Islet precursor cell (in vitro differentiated cells): Measurements from ENCODE around the gene THADA.

ENCODE experiments used
- DNase-seq: peaks from one replicate; pipeline ENCODE4 v3.0.0-alpha.2; 2018

Gene THADA

DNA sequence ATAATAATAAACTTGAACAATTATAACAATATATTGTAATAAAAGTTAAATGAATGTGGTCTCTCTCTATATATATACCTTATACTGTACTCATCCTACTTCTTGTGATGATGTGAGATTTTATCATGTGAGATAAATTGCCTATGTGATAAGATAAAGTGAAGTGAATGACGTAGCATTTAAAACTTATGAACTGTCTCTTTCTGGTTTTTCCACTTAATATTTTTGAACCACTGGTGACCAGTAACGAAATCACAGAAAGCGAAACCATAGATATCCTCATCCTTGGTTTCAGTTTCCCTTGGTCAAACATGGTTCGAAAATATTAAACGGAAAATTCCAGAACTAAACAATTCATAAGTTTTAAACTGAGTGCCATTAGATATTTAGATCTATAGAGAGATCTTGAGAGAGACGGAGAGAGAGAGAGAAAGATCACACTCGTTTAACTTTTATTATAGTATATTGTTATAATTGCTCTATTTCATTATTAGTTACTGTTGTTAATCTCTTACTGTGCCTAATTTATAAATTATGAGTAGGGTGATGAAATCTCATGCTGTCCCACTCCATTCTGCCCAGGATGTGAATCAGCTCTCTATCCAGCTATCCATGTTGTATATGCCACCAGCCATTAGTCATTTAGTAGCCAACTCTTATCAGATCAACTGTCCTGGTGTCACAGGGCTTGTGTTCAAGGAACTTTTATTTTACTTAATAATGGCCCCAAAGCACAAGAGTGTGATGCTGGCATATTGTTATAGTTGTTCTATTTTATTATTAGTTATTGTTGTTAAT, 156.8 kb downstream of the THADA start:
- DNase-seq, result no peak

DNA sequence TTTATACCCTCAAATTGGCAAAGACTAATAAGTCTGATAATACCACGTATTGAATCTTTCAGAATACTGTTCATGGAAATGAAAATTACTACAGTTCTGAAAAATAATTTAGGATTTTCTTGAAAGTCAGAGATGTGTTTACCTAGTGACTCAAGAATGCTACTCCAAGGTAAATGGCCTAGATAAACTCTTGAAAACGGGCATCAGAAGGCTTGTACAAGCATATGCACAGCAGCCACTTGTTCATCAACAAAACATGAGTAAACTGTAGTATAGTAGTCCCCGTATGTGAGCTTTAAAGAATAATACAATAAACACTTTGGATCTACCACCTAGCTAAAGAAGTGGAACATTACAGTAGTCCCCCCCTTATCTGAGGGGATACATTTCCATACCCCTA, 157.5 kb downstream of the THADA start:
- no peak for DNase-seq

DNA sequence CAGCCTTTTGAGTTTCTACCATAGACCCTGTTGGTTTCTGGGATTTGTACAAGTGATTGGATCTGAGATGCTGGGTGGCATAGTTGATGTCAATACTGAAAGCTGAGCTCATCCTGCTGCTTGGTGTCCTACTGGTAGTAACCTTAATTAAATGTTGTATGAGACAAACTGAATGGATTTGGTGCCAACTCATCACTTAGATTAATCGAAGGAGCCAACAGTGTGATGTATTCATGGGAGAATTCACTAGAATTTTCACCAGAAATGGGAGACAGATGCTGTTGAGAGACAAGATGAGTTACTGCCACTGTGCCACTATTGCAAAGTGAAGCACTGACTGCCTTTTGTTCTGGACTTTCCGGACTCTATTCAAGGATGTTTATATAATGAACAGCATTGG, 158.5 kb downstream of the THADA start:
- DNase-seq, result no peak

DNA sequence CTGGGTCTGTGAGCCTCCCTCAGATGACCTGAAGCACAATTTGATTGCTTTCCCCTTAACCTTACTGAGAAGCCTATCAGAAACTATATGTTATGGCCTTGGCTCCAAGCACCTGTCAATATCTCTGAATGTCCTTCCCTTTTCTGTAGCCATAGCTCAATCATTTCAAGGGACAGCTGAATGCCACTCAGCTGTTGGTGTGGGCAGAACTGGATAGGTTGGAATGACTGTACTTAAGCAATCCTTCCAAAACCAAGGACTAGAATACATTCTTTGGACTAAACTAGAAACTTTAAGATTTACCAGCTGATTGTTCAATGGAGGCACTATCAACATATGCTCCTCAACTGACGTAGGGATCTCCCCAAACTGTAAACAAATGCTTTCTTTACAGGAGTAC, 159.4 kb downstream of the THADA start:
- DNase-seq, result no peak

GRCh38 chr2:43435746-43436145, 160.1 kb downstream of the THADA start:
- DNase-seq, result no peak

DNA sequence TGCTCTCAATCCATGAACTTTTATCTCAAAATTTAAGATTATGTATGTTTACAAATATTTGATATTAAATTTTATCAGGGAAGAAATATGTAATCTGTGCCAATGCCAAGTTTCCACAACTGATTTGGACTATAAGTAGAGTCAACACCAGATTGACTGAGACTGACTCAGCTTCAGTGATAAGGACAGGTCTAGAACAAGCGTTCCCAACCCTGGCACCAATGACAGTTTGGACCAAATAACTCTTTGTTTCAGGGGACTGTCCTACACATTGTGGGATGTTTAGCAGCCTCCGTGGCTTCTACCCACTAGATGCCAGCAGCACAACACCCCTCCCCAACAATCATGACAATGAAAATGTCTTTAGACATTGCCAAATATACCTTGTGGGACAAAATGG, 165.3 kb downstream of the THADA start:
- no peak for DNase-seq

GRCh38 chr2:43429369-43429768, 166.5 kb downstream of the THADA start:
- no peak for DNase-seq

DNA sequence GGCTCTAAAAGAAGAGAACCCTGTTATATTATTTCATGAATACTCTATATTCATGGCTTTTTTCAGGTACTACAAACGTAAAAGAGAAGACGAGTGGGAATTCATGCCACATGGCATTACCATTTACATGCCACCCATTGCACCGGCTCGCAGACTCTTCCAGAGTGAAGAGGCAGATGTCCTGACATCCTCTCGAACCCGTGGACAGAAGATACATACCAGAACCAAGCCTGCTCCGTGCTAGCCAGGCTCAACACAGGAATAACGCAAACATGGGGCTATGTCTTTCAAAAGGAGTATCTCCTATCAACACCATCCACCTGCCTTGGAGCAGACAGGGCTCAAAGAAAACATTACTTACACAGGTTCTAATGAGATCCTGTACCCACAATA, 168.8 kb downstream of the THADA start:
- DNase-seq, result no peak

DNA sequence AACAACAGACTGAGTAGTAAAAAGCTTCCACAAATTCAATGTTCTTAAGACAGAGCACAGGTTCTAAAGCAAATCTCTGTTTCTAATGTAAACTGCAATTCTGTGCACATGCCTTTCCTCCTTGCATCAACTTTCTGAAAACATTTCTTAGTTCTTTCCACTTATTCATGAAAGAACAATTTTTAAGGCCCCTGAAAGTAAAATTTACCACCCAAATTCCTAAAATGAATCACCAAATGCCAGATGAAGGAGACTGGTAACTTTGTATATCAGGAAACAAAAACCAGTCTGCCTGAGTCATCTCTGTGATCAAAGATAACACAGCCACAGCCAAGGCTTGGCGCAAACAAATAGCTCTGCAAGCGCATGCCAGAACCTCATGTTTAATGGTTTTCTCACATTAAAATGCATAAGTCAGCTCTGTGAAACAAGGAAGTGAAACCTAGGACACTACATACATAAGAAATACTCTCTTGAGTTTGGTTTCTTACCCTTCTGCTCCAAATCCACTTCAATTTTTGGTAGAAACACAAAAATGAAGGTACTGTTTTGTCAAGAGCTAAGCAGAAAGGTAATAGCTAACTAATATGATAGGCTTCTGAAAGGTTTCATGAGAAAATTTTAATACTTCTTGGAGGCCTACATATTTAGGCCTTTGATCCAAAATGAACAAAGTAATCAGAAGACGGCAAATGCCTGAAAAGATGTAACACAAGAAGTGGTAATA, 169.4 kb downstream of the THADA start:
- peak; percentile 89 for DNase-seq

DNA sequence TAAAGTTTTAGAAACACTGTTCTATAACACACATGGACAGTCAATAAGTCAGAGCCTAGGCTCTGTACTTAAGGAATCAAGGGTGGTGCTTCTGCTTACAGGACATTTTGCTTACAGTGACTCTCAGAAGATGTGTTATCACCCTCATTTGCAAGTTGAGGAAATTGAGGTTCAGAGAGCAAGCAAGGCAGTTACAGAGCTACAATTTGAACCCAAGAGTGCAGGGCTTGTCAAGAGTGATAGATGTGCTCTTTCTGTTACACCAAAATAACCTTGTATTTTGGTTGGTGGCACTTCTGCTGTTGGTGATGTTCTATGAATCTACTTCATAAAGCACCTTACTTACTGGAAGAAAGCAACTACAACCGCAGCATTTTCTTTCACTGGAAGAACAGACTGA, 170.2 kb downstream of the THADA start:
- no peak for DNase-seq

DNA sequence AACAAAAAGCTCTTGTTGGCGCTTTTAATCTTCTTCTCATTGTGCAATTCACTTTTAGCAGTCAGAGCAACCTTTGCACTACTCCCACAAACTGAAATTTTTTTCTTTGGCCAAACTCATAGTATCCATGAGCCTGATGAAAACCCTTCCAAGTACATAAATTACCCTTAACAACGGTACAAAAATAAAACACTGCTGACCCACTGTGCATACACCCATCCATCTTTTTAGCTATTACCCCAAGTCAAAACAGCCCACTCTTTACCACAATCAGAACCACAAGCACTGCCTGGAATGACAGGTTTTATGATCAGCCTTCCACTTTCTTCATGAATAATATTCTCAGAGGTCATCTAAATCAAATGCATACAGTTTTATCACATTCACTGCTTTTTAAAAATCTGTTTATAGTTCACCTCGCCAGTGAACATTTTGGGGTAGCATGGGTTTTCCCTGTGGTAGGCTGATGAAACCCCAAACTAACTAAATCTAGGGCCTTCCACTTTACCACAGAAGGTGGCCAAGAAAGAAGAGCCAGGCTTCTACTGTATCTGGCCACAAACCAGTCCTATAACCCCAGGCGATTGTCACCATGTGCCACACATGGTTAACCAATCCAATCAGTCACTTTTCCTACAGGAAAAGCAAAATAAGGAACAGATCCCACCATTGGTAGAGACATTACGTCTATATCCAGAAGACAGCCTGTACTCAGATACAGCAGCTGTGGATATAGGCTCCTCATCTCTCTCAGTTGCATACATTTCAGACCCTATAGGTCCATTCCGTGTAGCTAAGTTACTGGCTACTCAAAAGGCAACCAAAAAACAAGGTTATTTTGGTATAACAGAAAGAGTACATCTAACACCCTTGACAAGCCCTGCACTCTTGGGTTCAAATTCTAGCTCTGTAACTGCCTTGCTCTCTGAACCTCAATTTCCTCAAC, 171.3 kb downstream of the THADA start:
- DNase-seq, result no peak

DNA sequence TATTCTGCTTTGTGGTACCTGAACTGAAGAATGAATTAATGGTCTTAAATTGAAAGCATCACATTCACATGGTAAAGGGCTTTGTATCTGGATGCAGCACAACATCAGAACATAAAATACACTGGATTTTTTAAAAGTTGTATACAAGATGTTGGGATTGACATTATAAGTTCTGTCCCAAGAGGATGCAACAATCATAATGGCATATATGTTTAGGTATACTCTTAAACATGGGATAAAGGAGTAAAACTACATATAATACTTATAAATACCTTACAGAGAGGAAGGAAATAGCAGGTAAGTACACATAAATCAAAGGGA, 171.9 kb downstream of the THADA start:
- no peak for DNase-seq

GRCh38 chr2:43421194-43421593, 174.6 kb downstream of the THADA start:
- DNase-seq, result no peak

- no peak for DNase-seq
Measured at GRCh38 chr2:43420389-43420801, 175.4 kb downstream of the THADA start.

DNA sequence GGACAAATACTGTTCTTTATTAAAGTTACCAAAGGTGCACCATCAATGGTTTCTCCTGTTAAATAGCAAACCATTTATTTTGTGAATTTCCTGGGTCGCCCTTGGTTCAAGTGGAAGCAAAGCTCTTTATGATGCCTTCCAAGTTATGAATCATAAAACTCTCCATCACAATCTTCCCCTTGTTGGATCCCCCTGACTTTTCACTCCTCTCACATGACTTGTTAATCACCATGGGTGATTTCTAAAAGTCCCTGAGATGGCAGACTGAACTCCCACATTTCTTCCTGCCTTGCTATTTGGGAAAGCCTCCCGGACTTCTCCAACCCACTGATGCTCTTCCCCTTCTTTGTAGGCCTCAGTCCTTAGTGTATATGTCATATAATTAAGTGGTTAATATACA, 176.0 kb downstream of the THADA start:
- DNase-seq, result no peak

DNA sequence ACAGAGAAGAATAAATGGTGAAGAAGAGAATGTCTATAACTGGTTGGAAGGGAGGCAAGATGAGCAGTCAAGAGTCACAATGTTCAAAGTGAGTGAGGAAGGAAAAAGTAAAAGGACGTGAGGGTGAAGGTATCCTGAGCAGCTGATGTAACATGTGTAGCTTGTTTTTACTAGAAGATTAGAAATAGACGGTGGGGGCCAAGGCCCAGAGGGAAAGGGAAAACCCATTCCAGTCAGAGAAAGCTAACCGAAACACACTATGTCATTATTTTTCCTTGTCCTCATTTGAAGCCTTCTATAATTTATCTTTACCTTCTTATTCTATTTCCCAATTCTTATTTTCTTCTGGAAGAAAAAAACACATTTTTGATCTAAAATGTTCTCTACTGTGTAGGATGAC, 176.6 kb downstream of the THADA start:
- DNase-seq, result no peak

DNA sequence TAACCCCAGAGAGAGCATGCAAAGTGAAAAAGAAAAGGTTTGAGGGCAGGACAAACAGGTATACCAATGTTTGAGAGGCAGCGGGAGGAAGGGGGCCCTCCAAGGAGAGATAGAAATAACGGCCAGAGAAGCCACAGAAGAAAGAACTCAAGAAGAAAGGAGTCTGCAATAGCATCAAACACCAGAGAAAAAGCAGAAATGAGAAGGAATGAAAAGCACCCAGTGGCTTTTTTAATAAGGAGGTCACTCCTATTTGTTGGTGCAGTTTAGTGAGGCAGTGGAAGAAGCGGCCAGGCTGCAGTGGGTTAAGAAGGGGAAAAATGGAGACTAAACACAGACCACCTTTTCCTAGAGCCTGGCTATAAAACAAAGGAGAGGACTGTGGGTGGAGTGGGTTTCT, 177.2 kb downstream of the THADA start:
- no peak for DNase-seq

- no peak for DNase-seq
Measured at GRCh38 chr2:43417300-43417699, 178.5 kb downstream of the THADA start.

GRCh38 chr2:43415592-43415991, 180.2 kb downstream of the THADA start:
- DNase-seq, result no peak

DNA sequence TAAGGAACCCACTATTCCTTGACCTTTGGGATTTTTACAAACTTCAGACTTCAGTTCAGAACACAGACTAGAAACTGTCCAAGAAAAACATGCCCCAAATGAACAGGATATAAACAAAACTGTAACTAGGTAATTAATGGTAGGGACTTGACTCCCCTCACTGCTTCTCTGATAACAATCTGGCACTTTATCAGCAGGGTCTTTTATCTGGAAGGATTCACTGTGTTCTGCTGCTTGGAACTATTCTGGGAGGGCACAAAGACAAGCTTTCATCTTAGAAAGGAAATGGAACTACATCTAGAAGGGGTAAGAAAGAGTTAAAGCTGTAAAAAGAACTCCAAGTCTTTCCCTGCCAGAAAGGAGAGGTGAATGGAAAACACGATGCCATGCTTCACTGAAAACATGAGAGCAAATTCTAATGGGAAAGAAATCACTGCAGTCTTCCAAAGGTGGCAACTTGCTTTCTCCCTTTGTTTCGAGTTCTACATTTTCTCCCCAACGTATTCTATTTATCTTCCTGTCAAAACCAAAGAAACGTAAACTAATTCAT, 181.2 kb downstream of the THADA start:
- DNase-seq, result no peak

- no peak for DNase-seq
Measured at GRCh38 chr2:43414033-43414432, 181.8 kb downstream of the THADA start.

GRCh38 chr2:43412114-43412753, 183.6 kb downstream of the THADA start:
- DNase-seq, result no peak
